ENCODE results near the gene VAV2.

VAV2 gene

DNA sequence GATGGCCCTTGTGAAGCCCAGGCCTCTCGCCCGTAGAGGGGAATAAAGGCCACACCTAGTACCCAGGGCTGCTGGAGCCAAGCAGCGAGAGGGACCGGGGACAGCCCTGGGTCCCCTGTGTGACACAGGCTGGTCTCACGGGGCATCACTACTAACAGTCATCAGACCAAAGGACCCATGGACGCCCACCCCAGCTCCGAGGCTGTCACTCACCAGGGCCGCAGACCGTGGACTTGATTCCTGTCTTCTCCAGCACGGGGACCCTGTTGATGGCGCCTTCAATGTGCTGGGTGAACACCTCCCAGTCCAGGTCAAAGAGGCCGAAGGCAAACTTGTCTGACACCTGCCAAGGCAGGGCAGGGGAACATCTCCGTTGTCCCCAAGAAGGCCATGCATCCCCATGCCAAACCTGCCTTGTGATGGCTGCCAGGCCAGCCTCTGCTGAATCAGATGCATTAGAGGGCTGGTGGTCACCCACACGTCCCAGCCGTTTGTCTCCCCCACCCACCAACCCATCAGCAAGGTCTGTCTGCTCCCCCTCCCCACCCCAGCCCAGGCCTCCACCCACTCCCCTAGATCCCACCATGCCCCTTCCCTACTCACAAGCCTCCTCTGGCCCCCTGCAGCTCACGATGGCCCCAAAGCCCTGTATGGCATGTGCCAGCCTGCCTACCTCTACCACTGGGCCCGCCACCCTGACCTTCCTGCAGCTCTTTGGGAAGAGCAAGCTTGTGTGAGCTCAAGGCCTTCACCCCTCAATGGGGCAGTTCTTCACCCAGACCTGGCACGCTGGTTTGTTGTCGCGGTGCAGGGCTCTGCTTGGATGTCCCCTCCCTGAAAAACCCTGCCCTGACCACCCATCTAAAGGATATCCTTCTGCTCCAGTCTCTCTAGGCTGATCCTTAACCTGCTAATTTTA, 274.8 kb downstream of the VAV2 start:
- no peak for FAIRE-seq

DNA sequence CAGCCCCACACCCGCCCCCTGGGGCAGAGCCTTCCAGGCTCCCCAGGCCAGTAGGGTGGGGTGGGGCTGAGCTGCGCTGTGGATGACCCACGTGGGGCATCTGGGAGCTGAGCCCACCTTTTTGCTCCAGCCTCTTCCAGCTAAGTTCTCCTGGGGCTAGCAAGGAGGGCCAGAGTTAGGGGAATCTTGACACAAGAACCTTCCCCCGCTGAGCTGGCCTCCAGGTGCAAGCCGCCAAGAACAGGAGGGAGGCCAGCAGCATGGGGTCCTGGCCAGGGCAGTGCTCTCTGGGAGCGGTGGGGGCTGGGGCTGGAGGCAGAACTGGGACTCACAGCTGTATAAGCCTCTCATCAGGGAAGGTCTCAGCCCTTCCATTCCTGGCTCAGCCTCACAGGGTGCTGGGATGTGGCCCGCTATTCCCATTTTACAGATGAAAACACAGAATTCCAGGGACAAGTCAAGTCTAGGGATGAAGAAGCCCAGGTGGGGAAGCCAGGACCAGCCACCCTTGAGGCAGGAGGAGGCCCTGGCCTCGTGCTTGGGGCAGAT, 275.5 kb downstream of the VAV2 start:
- no peak for FAIRE-seq

DNA sequence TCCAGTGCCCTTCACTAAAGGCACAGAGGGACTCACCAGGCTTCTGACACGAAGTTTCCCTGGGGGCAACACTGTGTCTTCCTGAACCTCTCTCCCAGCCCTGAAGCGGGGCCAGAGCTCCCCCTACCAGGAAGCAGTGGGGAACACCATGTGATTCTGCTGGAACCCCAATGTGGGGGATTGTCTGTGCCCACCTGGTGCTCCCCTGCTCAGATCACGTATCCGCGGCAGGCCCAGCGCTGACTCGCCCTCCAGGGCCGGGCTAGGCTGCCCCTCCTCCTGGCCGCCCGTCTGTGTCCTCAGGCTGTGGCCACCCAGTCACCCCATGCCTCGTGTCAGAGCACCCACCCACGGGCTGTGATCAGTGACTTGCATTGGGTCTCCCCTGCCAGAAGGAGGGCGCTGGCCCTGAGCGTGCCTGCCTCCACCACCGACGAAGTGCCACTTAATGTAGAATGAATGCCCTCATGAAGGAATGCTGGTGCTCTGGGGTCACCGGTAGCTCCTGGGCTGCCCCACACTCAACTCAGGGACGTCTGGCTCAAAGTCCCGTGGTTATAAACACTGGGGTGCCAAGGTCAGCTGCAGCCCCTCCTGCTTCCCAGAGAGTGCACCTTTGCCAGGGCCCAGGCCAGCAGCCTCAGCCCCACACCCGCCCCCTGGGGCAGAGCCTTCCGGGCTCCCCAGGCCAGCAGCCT, 276.1 kb downstream of the VAV2 start:
- FAIRE-seq: no peak

DNA sequence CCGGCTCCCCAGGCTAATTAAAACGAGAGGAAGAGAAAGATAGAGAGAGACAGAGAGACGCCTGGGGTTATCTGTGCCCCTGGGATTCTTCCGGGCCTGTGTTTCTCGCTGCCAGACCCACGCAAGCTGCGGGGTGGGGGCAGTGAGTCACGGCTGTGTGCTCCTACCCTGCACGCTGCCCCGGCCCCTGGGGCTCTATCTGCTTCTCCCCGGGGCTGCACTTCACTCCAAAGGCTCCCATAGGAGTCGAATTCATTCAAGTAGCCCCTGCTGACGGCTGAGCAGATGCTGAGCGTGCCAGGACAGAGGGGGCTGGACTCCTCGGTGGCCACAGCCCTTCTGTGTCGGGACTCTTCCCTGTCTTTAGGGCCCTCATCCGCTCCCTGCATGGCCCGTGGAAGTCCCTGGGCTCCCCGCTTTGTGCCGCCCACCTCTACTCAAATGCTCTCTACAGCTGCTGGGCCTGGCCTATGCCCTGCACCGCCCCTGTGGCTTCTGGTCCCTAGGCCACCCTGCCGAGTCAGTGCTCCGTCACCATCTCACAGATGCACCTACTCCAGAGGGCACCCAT, 276.7 kb downstream of the VAV2 start:
- no peak for FAIRE-seq

DNA sequence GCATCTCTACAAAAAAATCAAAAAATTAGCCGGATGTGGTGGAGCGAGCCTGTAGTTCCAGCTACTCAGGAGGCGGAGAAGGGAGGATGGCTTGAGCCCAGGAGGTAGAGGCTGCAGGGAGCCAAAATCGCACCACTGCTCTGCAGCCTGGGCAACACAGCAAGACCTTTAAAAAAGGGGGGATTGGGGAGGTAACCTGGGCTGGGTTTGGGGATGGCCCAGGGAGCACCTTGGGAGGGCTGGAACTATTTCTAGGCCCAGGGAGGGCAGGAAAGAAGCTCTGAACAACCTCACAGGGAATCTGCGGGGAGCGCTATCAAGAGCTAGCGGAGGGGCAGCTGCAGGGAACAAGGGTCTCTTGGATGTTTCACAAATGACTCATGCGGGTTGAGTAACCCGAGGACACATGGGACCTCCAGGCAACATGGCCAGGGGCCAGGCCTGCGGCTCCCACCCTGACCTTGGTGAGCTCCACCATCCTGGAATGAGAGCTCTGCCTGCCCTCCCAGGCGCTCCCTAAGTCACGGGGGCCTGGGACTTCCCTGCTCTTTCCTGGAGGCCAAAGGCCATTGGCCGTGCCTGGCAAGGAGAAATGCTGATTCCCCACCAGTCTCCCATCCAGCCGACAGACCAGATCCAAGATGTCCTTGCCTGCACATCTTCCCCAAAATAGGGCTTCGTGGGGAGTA, 277.4 kb downstream of the VAV2 start:
- FAIRE-seq: no peak

DNA sequence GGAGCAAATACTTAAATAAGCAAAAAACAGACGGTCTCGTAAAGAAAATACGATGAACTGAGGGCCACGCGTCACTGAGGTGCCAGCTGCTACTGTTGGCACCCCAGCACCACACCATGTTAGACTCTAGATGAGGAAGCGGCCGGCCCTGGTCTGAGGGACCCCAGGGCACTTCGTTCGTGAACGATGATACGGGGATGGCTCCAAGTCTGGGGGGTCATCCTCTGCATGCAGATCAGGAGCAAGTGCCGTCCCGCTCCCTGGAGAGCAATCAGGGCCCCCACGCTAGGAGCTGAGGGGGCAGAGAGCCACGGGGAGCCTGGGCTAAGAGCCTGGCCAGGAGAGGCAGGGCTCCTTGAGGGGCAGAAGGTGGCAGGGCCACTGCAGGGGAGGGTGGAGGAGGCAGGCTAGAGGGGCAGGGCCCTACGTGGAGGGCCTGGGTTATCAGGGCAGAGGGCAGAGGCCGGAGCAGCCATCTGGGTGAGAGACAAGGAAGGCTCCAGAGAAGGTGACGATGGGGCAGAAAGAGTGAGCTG, 278.1 kb downstream of the VAV2 start:
- no peak for FAIRE-seq

DNA sequence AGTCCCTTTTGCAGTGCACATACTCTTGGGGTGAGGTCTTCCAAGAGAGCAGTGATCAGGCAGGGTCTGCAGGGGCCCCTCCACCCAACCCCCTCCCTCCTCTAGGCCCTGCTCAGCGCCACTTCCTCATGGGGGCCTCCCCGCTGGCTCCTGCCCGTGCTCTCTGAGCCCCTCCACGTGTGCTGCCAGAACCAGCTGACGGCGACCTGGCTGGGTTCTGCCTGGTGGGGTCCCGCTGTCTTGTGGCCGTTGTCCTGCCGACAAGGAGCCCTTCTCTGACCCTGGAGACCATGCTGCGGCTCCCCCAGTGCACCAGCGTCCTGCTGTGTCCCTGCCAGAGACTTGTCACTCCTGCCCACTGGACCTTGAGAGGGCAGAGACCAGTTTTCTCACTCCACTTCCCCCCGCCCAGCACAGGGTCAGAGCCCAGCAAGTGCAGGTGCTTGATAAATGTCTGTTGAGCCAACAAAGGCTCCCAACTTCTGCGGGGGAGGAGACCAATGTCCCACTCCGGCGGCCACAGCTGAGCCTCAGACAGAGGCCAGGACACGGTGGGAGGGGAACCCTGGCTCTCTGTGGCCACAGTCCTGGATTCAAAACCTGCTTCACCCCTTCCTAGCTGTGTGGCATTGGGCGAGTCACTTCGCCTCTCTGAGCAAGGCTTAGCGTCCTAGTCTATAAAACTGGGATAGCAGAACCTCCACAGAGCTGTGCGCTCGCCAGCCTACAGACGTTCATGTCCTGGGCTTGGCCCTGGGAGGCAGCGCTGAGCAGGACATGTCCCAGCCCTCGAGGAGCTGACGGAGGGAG, 278.8 kb downstream of the VAV2 start:
- FAIRE-seq: no peak

DNA sequence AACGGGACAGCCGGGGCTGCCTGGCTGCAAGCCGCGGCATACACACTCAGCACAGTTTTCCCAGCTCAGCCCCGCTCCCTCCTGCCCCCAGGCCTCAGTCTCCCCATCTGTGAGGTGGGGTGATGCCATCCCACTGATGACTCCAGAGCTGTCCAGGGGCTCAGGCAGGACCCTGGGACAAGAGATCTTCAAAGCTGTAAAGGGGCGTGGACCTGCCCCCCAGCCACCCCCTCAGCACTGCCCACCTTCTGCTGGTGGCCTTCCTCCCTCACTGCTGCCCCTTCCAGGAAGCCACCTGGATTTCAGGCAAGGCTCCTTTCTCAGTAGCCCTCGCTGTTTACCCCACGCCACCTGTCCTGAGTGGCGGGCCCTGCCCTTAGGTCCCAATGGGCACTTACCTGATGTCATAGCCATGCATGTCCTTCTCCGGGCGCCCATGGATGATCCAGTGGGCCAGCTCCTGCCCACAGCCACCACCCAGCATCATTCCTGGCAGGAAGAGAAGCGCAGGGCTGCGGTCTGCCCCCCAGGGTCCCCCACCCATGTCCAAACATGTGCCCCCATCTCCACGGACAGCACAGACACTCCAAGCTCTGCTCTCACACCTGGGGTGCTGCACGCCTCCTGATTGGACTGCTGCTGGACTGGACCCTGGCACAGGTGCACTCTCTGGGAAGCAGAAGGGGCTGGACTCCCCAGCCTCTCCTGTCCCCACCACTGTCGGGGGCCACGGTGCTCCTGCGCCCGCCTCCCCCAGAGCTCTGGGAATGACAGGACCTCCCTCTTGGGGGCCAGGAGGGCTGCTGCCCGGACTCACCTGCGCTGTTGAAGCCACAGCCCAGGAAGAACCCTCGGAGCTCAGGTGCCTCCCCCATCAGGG, 279.7 kb downstream of the VAV2 start:
- FAIRE-seq: no peak
